Activated T-cell treated with anti-CD3 and anti-CD28 coated beads, Interleukin-2, amount 50 U/mL, for 1 hour (primary cell): ENCODE measurements around the gene LTBP4.
"Not testable (repeated sequence)": the region's sequence is repeated elsewhere in the genome, so short reads cannot be mapped to it uniquely, and the experiment has no call there.

Experiments
- DNase-seq: peaks from one replicate; pipeline ENCODE4 v3.0.0-alpha.2; 2020

LTBP4 gene

GRCh38 chr19:40633207-40633606 is 32.0 kb downstream of the LTBP4 start:
- no peak for DNase-seq

DNA sequence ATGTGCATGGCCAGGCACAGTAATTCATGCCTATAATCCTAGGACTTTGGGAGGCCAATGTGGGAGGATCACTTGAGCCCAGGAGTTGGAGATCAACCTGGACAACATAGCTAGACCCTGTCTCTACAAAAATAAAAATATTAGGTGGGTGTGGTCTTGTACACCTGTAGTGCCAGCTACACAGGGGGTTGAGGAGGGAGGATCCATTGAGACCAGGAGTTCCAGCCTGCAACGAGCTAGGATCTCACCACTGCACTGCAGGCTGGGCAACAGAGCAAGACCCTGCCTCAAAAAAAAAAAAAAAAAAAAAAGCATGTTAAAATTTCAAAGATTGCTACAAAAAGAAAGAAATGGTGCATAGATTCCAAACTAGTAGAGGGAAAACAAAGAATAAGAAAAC is 37.2 kb downstream of the LTBP4 start:
- no peak for DNase-seq

DNA sequence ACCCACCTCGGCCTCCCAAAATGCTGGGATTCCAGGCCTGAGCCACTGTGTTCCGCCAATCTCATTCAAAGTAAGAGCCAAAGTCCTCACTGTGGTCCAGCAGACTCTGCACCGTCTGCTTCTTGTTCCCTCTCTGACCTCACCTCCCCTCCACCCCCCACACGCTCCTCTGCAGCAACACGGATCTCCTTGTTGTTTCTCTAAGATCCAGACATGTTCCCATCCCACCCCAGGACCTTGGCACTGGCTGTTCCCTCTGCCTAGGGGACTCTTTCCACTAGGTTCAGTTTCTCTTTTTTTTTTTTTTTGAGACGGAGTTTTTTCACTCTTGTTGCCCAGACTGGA is 38.4 kb downstream of the LTBP4 start:
- DNase-seq, result no peak

DNA sequence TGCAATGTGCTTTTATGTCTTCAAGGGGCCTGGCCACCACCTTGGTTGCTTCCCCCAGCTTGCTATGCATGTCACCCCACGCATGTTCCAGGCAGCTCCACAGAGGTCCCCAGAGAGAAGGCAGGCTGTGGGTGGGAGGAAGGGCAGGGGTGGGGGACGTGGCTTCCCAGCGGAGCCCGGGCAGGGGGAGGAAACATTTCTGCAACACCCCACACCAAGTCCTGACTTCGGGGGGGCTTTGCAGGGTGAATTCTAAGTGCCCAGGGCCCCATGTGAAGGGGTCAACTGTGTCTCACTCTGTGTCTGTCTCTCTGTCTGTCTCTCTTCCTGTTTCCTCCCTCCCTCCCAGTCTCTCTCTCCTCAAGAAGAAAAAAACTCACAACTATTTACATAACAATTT is 39.6 kb downstream of the LTBP4 start:
- no peak for DNase-seq

GRCh38 chr19:40641281-40641680 is 40.1 kb downstream of the LTBP4 start:
- DNase-seq, result no peak

DNA sequence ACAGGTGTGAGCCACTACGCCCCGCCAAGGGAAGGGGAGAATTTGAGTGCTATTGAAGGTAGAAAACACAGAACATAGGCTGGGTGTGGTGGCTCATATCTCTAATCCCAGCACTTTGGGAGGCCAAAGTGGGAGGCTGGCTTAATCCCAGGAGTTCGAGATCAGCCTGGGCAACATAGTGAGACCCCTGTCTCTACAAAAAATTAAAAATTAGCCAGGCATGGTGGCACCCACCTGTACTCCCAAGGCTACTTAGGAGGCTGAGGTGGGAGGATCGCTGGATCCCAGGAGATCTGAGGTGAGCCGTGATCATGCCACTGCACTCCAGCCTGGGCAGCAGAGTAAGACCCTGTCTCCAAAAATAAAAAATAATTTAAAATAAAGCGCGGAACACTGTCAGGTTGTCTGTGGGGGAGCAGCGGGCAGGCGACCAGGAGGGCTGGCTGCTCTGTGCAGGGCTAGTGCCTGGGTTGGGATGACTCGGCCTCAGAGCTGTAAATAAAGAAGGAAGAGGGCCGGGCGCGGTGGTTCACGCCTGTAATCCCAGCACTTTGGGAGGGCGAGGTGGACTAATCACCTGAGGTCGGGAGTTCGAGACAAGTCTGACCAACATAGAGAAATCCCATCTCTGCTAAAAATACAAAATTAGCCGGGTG is 41.0 kb downstream of the LTBP4 start:
- DNase-seq, result no peak

- DNase-seq, result no peak
Measured at GRCh38 chr19:40642757-40643305, 41.7 kb downstream of the LTBP4 start.

DNA sequence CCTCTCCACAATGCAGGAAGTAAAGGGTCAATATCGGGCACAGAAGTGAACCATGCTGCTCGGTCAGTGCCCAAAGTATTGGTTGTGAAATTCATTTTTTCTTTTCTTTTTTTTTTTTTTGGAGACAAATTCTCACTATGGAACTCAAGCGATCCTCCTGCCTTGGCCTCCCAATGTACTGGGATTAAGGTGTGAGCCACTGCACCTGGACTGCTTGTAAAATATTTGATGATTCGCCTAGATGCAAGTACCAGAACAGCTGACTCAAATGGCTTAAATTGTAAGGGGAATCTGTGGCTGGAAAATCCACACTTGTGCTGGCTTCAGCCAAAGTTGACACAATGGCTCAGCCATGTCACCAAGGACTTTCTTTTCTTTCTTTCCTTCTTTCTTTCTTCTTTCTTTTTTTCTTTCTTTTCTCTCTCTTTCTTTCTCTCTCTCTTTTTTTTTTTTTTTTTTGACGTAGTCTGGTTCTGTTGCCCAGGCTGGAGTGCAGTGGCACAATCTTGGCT is 45.6 kb downstream of the LTBP4 start:
- DNase-seq, result no peak

- DNase-seq, result not testable (repeated sequence)
Measured at GRCh38 chr19:40649903-40650675, 48.9 kb downstream of the LTBP4 start.

GRCh38 chr19:40650749-40651305 is 49.7 kb downstream of the LTBP4 start:
- no peak for DNase-seq

- not testable (repeated sequence) for DNase-seq
Measured at GRCh38 chr19:40652303-40652702, 51.1 kb downstream of the LTBP4 start.

GRCh38 chr19:40655684-40656083 is 54.5 kb downstream of the LTBP4 start:
- not testable (repeated sequence) for DNase-seq

GRCh38 chr19:40658031-40658430 is 56.9 kb downstream of the LTBP4 start:
- no peak for DNase-seq

GRCh38 chr19:40659116-40659515 is 57.9 kb downstream of the LTBP4 start:
- DNase-seq, result no peak

DNA sequence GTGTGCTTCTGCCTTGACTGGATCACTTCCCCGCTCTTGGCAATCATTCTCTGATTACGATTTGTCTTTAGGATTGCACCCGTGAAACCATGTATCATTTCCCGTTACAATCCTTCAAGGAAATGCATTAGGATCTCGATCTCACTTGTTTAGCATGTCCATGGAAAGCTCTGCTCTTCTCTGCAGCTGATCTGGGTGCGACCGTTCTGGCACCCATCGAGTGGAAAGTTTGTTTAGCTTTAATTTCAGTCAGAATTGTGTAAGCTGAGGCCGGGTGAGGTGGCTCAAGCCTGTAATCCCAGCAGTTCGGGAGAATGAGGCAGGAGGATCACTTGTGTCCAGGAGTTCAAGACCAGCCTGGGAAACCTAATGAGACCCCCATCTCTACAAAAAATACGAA is 58.4 kb downstream of the LTBP4 start:
- no peak for DNase-seq

DNA sequence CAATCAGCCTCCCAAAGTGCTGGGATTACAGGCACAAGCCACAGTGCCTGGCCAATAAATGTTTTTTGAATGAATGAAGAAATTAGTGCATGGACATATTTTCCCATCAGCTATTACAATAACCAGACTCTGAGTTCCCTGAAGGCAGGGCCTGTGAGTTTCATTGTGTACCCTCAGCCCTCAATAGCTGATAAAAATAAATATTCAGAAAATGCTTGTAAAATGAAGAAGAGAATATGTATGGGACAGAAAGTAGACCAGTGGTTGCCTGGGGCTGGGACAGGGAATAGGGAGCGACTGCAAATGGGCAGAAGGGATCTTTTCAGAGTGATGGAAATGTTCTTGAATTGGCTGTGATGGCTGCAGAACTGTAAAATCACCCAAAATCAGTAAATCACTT is 60.4 kb downstream of the LTBP4 start:
- no peak for DNase-seq

GRCh38 chr19:40662925-40663694 is 61.9 kb downstream of the LTBP4 start:
- peak; percentile 96 for DNase-seq

GRCh38 chr19:40663695-40664692 is 62.8 kb downstream of the LTBP4 start:
- DNase-seq, result peak; percentile 29

- no peak for DNase-seq
Measured at GRCh38 chr19:40666803-40667438, 65.8 kb downstream of the LTBP4 start.

DNA sequence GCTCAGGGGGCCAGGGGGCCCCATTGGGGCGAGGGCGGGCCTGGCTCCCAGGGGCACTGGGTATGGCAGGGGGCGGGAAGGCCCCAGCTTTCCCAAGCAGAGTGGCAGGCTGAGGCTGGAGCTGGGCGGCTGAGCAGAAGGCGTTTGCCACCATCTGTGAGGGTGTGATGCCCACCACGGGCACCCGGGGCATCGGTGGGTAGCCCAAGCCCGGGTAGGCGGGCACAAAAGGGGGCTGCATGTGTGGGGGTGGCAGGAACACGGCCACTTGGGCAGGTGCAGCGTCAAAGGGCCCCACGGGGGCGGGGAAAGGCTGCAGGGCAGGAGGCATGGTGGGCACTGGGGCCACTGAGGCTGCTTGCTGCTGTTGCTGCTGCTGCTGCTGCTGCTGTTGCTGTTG is 66.4 kb downstream of the LTBP4 start:
- DNase-seq, result no peak

DNA sequence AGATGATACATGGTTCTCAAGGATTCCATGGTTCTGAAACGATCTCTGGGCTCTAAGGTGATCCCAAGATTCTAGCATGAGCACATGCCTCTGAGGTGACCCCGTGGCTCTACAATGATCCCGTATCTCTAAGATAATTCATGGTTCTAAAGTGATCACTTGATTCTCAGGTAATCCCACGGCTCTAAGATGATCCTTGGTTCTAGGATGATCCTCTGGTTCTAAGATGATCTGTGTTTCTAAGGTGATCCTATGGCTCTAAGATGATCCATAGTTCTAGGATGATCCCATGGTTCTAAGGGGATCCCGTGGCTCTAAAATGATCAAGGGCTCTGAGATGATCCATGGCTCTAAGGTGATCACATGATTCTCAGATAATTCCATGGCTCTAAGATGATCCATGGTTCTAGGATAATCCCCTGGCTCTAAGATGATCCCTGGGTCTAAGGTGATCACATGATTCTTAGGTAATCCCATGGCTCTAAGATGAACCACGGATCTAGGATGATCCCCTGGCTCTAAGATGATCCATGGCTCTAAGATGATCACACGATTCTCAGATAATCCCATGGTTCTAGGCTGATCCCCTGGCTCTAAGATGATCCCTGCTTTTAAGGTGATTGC is 67.9 kb downstream of the LTBP4 start:
- DNase-seq, result no peak
